GM18951 (cell line): Measurements from ENCODE around the gene LMBR1L.

Source experiments
- POLR2A ChIP-seq: IDR thresholded peaks from 4 replicates; pipeline ENCODE4 v1.6.1; 2011; ENCODE audit warnings: mild to moderate bottlenecking; ENCODE audit not compliant: insufficient read length, insufficient read depth; ENCODE audit errors: extremely low read depth
- in situ Hi-C: fragments of 300-500 bp; cut with MboI; formaldehyde crosslinking; loops from one replicate; pipeline ENCODE4 v1.12.0; 2022; ENCODE audit warnings: low sequenced_read_pairs, mixed read lengths, inconsistent platforms; ENCODE audit not compliant: unreplicated experiment

The LMBR1L gene

DNA sequence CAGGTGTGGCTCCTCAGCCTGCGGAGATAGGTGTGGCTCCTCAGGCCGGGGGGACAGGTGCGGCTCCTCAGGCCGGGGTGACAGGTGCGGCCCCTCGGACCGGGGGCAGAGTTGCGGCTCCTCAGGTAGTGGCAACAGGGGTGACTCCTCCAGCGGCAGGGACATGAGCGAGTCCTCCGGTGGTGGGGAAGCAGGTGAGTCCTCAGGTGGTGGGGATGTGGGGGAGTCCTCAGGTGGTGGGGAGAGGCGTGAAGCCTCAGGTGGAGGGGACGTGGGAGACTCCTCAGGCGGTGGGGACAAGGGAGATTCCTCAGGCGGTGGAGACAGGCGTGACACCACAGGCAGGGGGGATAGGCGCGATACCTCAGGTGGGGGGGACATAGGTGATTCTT lies 59.3 kb downstream of the LMBR1L start:
- in situ Hi-C loops: no loop called here
- TF ChIP-seq POLR2A: no peak

DNA sequence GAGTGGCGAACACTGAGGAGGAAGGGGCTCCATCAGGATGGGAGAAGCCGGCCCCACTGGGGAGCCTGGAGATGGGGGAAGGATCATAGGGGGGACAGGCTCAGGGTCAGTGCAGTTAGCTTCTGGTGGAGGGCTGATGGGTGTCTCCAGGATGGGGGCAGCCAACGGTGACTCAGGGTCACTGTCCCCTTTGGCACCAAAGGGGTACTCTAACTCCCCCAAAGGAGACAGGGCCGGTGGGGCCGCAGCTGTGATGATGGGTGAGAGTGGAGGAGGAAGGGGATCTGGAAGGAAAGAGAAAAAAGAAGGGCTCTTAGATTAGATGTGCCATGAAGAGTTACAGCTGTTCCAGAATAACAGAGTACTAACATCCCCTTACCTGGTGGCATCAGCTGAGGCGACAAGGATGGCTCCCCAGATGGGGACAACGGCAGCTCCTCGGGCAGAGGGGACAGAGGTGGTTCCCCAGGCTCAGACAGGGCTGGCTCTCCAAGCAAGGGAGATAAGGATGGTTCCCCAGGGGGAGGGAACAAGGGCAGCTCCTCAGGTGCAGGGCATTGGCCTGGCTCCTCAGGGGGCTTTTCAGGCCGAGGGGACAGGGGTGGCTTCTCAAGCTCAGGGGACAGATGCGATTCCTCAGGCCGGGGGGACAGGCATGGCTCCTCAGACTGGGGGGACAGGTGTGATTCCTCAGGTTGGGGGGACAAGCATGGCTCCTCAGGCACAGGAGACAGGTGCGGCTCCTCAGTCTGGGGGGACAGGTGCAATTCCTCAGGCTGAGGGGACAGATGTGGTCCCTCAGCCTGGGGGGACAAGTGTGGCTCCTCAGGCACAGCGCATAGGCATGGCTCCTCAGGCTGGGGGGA lies 59.9 kb downstream of the LMBR1L start:
- in situ Hi-C loops: no loop called here
- TF ChIP-seq POLR2A: no peak

DNA sequence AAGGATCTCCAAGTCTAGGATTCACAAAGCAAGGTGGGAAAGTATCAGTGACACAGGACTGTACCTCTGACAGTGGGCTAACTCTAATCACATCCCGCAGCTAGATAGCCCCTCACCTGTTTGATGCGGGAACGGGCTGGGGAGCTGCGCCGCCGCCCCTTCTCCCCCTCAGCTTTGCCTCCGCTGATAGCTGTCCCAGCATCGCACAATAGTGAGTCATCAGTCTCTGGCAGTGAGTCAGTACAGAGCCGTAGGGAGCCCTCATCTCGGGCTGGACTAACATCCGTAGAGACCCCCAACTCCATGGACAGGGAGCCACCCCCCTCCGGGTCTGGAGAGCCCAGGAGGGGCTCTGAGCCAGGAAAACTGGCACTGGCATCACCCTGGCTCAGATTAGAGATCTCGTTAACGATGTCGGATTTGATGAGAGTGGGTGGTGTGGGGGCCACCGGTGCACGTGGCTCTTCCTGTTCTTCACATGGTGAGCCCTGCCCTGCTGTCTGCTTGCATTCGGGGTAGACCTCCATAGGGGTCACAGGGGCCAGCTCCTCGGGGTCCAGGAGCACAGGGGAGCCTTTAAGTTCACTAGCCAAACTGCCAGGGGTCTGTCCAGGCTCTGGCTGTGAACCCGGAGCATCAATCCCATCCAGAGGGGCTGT lies 61.0 kb downstream of the LMBR1L start:
- in situ Hi-C loops: no loop called here
- no peak for TF ChIP-seq POLR2A

DNA sequence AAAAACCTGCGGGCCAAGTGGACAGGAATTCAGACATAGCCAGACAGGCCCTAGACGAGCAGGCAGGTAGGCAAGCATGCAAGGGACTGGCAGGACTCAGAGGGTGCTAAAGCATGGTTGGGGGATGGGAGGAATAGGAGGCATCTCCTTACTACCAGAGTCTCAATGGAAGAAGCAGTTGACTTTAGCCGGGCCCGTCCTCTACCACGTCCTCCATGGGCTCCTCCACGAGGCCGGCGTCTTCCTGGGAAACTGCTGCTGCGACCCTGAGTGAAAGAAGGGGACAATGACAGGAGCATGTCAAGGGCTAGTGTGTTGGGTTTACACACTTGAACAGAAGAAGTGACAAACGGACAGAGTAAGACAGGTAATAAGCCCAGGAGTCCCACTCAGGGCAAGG lies 61.7 kb downstream of the LMBR1L start:
- no peak for TF ChIP-seq POLR2A
- in situ Hi-C loops: no loop called here
